GM18858 (cell line): Measurements from ENCODE around the gene KCNAB1.
"Not testable (repeated sequence)": the region's sequence is repeated elsewhere in the genome, so short reads cannot be mapped to it uniquely, and the experiment has no call there.

Source experiments
- ATAC-seq: cut with Tn5 transposase; IDR thresholded peaks from one replicate; pipeline ENCODE4 v1.9.1; 2021; ENCODE audit not compliant: unreplicated experiment

The KCNAB1 gene

DNA sequence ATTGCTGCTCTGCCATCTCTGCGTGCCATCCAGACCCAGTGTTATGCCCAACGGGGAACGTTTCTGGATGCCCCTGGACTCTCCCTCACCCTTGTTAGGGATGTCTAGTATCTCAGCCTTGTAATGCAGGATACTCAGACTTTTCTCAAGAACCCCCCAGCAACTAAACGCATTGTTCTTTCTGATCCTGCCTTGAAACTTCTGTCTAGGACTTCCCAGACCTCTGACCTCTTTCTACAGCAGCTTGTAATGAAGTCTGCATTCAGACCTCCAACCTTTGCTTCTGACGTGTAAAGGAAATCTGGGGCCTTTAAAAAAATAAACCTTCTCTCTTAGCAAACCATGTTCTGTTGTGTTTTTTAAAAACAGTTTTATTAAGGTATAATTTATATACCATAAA lies 139.5 kb downstream of the KCNAB1 start:
- ATAC-seq: no peak

DNA sequence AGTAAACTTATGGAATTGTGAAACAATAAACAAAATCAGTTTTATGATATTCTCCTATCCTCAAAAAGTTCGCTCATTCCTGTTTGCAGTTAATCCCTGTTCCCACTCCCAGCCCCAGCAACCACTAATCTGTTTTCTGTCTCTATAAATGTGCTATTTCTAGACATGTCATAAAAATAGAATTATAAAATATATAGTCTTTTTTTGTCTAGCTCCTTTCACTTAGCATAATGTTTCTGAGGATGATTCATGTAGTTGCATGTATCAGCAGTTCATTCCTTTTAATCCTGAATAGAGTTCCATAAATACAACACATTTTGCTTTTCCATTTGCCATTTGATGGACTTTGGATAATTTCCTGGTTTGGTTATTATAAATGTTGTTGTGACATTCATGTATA lies 140.0 kb downstream of the KCNAB1 start:
- ATAC-seq: no peak

DNA sequence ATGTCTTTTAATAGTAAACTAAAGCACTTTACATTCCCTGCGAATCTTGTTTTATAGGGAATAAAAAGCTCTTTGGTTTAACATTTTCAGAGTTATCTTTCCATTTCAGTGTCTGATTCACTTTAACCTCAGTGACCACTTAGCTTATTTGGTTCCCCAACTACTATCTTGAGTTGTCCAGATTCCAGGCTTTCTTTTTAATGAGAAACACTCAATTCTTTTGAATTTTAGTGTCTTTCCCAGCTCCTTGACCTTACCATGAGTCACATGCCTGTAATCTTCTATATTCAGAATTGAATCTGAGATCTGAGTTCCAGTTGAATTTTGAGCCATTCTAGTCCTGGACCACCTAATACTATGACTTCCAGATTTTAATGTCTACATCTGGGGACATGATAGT lies 144.4 kb downstream of the KCNAB1 start:
- ATAC-seq: no peak

DNA sequence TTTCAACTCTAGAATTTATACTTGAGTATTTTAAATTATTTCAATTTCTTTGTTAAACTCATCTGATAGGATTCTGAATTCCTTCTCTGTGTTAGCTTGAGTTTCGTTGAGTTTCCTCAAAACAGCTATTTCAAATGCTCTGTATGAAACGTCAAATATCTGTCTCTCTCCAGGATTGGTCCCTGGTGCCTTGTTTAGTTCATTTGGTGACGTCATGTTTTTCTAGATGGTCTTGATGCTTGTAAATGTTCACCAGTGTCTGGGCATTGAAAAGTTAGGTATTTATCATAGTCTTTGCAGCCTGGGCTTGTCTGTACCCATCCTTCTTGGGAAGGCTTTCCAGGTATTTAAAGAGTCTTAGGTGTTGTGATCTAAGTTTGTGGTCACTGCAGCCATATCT lies 151.1 kb downstream of the KCNAB1 start:
- no peak for ATAC-seq

DNA sequence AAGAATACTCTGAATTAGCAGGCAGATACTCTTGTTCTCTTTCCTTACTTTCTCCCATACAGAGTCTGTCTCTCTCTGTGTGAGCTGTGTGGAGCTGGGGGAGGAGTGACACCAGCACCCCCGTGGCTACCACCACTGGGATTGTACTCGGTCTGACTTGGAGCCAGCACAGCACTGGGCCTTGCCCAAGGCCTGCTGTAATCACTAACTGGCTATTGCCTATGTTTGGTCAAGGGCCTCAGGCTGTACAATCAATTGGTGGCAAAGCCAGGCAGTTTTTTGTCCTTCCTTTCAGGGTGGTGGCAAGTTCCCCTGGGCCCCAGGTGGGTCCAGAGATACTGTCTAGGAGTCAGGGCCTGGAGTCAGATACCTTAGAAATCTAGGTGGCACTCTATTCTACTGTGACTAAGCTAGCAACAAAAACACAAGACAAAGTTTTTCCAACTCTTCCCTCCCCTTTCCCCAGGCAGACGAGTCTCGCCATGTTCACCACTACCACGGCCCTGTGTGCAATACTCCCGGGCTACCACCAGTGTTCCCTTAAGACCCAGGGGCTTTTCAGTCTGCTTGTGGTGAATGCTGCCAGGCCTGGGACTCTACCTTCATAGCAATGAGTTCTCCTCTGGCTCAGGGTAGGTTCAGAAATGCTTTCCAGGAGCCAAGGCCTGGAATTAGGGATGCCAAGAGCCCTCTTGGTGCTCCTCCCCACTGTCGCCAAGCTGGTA lies 151.8 kb downstream of the KCNAB1 start:
- no peak for ATAC-seq

DNA sequence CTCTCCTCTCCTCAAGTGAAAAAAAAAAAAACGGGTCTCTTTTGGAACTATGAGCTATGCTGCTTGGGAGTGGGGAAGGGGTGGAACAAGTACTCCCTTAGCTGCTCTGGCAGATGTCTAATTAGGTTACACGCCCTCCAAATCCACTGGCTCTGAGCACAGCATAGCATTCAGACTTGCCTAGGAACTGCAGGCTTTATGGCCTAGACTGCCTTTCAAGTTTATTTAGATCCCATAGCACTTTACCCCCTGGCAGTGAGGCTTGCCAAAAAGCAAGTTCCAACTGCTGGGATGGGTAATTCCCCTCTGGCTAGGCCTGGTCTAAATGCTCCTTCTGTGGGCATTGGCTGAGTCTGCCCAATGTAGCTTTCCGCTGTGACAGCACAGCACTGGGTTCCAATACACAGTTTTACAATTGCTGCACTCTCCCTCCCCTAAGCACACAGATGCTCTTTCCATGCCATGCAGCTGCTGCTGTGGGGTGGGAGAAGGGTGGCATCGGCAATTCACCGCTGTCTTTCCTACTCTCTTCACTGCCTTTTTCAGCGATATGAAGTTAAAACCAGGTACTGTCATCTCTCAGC lies 152.8 kb downstream of the KCNAB1 start:
- ATAC-seq: no peak

DNA sequence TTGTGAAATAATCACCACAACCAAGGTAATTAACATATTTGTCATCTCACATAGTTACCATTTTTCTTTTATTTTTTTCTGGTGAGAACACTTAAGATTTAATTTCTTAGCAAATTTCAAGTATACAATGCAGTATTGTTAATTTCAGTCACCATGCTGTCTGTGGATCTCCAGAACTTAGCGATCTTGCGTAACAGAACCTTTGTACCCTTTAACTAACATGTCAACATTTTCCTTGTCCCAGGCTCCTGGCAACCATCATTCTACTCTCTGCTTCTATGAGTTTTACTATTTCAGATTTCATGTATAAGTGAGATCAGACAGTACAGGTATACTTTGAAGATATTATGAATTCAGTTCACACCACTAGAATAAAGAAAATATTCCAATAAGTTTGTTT lies 154.4 kb downstream of the KCNAB1 start:
- no peak for ATAC-seq

DNA sequence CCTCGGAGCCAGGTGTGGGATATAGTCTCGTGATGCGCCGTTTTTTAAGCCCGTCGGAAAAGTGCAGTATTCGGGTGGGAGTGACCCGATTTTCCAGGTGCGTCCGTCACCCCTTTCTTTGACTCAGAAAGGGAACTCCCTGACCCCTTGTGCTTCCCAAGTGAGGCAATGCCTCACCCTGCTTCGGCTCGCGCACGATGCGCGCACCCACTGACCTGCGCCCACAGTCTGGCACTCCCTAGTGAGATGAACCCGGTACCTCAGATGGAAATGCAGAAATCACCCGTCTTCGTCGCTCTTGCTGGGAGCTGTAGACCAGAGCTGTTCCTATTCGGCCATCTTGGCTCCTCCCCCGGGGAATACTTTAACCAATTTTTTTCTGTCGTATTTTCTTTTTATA lies 164.3 kb downstream of the KCNAB1 start:
- not testable (repeated sequence) for ATAC-seq

DNA sequence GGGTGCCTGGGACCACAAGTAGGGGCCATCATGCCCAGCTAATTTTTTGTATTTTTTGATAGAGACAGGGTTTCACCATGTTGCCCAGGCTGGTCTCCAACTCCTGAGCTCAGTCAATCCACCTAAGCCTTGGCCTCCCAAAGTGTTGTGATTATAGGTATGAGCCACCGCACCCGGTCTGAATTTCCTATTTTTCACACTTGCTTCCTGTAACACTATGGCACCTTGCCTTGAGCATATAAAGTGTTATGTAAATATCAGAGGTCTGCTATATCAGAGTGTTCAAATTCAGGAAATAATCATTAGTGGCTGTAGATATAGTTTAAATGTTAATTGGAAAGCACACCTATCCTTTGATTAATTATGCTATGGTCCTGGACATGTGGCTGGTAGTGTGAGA lies 165.2 kb downstream of the KCNAB1 start:
- ATAC-seq: no peak

DNA sequence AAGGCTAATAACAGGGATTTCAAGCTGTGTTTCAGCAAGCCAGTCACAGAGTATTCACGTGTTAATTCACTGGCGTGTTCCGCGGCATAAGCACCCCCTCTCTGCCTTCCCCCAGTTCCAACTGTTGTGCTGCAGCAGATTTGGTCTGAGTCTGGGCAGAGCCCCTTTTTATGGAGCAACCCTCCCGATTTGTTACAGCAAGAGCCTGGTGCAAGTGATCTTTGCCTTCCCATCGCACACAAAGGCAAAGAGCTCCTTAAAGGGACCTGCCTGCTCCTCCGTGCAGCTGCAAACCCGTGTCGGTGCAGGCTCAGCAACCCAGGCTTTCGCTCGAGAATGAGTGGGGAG lies 170.5 kb downstream of the KCNAB1 start:
- ATAC-seq: no peak

DNA sequence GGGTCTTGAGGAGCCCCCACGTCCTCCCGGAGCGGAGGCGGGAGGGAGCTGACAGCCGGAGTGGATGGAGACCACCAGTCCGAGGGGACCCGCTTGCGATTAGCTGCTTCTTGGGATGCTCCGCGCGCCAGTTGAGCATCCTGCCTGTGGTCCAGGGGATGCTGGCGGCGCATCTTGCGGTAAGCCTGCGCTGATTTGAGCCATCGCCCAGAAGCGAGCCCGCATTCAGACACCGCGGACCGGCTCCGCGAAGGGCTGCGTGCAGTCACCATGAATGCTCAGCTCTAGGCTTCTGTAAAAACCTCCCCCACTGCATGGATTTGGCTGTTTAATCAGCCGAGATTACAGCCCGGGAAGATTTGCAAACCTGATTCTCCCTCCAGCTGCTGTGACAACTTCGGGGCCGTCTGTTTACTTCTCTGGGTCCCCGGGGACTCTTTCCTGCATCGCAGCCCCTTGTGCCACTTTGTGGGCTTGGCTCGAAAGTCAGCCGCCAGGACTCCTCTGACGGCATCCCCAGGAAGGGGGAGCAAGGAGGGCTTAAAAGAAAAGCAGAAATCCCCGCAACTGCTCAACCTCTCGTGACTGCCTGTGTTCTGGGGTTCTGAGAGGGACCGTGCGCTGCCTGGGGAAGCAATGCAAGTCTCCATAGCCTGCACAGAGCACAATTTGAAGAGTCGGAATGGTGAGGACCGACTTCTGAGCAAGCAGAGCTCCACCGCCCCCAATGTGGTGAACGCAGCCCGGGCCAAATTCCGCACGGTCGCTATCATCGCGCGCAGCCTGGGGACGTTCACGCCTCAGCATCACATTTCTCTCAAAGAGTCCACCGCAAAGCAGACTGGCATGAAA lies 171.1 kb downstream of the KCNAB1 start:
- no peak for ATAC-seq

DNA sequence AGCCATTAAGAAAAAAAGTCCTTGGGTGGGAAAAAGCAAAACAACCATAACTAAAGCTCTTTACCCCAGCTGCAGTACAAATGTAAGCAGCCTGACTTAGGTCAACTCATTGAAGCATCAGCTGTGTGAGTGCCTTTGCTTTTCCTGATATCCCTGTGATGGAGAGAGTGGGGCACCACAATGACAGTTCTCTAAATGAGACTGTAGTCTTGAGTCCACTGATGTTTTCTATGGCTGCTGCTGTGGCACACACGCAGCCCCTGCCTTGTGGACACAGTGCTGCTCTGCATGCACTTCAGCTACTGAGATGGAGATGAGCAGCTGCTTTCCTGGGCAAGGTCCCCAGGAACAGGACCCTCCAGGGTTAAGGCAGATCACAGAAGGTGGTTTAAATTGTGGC lies 173.2 kb downstream of the KCNAB1 start:
- no peak for ATAC-seq

DNA sequence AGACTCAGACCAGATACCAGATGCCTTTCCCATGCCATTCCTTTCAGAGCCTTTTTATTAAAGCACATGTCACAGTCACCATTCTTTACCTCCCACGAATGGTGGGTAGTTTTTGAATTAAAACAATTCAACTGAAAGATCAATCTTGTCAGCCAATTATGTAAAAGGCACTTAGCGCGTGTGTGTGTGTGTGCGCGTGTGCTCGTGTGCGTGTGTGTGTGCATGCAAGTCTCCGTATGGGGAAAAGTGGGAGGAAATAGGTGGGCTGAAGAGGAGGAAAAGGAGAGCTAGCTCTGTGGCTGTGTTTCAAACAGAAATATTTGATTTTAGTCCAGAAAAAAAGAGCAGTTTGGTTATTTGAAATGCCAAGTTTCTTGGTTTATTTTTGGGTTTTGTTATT lies 177.2 kb downstream of the KCNAB1 start:
- no peak for ATAC-seq

DNA sequence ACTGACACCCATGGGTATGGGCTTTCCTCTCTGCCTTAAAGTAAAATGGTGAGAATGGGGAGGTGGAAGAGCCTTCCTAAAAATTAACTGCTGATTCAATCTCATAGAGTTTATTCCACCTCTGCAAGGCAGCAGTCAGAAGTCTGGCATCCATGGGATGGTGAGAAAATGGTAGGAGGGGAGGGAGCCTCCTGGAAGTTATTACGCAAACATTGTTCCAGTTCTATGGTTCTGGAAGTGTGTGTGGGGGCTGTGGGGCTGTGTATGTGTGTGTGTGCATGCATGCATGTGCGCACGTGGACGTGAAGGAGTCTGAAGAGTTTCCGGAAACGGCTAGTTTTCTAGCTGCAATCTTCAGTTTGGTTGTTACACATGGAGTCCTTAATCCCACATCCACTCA lies 177.6 kb downstream of the KCNAB1 start:
- no peak for ATAC-seq

DNA sequence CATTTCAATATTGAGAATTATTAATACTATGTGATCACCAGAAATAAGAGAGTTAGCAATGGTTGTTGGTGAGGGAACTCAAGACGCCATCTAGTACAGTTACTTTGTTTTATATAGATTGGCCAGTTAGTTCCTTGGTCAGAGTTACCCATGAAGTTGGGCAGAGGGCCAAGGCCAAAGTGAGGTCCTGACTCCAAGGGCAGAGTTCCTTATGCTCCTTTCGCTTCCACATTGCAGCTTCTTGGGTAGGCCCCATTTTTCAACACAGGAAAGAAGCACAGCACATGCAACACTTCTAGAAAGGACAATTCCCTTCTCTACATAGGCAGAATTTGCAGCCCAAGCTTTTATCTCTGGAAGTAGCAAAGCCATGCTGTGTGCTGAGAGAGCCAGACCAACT lies 178.6 kb downstream of the KCNAB1 start:
- ATAC-seq: no peak

DNA sequence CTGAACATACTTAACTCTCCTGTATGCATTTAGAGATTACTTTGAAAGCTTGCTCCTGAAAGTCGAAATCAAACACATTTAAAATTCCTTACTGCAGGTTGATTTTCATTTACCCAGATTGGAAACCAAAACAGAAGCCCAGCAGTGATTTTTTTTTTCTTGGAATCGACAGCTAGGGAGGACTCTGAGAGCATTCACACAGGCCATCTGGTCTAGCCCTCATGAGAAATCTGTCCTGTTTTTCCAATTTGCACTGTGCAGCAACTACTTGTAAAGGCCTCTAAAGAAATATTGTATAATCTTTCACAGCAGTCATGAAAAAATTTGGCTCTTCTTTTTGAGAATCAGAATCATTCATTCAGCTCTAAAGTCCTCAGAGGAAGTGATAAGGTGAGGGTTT lies 179.2 kb downstream of the KCNAB1 start:
- no peak for ATAC-seq

DNA sequence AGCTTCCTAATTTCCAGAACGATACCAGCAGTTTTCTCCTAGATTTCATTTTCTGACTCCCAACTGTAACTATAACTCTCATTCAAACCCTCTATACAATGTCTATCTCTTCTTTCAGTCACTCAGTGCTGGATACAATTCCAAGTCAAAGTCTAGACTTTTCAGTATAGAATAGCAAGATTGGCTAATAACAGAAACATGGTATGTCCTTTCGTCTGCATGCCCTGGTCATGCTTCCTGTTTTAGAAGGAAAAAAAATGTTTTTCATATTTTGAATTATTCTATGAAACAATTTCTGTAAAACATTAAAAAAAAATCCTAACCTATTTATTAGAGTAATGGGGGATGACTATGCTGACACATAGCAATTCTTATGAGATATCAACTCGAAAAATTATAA lies 180.0 kb downstream of the KCNAB1 start:
- no peak for ATAC-seq

DNA sequence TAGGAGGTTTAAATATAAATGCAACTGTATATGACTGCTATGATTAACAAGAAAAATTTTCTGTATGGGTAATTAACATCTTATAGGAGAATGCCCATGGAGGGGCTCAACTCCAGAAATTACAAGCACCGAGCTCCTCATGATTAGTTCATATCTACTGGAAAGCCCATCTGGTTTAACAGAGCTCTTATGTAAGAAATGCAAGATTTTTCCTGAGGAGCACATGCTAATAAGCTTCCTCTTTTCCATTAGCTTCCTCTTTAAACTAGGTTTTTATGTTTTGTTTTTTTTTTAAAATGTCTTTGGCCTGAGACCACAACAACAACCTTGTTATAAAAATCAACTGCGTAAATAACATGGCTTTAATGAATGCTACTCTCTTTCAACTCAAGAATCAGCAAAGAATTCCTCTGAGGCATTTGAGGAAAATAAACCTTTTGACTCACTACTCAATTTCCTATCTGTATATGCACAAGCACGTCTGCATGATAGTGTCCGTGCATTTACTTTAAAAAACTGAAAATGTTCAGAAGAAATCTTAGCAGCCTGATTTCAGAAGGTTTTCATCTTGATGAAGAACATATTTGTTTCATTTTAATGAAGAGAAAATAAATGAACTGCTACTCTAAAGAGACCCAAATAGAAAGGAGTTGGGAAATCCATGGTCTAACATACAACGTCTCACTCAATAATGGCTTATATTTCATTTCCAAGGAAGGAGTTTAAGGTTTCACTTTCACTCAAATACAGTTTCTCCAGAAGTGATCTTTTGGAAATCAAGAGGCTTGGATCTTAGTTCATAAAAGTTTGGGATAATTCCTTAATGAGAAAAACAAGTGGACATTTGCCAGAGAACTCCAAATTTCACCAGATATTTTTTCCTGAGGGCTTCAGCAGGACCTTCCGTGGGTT lies 180.8 kb downstream of the KCNAB1 start:
- ATAC-seq: no peak

DNA sequence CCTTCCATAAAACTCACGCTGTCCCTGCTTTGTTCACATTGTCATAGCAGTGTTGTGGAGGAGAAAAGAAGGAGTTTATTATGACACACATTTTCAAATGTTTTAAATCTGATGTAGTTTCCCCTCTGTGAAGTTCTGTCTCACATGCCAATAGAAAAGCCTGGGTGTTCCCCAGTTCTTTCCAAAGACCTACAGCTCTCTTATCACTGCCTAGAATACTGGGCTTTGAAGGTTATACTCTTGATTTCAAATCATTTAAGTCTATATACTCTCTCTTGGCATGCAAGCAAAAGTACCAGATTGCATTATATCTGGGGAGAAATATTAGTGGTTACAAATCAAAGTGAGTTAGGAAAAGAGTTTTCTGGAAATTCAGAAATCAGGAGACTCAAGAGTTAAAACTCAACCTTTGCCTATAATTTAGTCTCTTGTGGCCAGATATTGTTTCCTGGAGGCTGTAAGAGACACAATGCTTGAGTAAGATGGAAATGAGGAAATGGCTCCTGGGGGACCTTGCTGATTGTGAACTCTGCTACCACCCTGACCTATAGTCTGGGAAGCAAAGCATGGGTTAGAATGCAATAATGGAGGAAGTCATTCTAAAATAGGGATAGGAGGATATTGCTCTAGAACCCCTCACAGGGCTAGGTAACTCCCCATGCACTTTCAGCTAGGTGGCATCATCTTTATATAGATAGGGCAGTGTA lies 182.8 kb downstream of the KCNAB1 start:
- ATAC-seq: no peak

DNA sequence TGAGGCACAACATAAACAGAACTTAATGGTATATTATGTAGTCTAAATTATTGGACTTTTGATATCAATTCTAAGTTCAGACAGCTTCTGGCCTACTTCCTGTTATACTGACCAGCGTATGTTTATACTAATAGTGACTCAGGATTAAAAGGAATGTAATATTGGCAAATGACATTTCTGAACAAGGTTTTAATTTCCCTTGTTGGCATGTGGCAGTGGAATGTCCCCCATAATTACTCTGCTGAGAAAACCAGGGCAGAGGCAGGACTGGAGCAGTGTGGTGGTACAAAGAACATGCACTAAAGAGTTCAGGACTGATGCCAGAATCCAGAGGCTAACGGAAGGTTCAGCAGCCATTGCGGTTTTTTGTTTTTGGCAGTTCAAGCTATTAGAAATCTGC lies 184.0 kb downstream of the KCNAB1 start:
- ATAC-seq: no peak

DNA sequence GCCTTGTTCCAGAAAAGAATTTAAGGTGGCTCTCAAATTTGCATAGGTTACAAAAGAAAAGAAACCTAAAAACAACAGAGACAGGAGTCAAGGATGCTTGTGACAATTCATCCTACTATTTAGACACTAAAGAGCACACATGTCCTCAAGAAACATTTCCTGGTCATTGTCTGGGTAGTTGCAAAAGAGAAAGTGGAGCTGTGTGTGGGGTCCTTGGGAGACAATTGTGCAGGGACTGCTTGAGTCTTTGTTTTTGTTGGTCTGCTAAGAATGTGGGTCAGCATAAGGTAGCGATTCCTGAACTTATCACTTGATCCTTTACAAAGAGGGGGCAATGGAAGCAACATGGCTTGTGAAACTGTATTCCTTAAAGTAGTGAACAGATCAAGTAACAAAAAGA lies 185.3 kb downstream of the KCNAB1 start:
- ATAC-seq: no peak
